ENCODE results near the gene GRHPR.
A peak's percentile ranks its signal among the peaks of the same experiment; 100 is the strongest.

GRHPR gene

DNA sequence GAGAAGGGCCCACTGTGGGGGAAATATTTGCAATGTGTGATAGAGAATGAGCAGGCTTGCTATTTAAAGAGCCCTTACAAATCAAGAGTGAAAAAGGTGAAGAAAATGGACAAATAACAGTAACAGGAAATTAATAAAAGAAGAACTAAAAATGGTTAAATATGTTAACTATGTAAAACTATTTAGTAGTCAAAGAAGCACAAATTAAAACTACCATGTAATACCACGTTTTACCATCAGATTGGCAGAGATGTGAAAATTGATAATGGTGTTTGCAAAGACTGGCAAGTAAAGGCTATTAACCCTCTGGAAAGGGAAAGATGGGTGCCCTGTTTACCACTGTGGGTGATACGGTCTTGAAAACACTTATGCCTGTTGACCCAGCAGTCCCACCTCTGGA, 23.2 kb upstream of the GRHPR start:
- DNase-seq: no peak

DNA sequence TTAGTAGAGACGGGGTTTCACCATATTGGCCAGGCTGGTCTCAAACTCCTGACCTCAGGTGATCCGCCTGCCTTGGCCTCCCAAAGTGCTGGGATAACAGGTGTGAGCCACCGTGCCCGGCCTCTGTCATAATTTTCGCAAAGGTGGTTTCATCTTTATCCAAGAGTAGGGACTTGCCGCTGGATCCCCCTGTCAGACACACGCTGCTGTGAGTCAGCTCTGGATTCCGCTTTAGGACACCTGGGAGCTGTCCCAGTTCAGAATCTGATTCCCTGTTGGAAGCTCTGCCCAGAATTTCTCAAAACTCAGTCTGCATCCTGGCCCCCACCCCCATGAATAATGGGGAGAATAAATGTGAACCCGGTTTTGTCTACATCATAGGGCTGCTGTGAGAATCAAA, 17.9 kb upstream of the GRHPR start:
- DNase-seq: no peak

DNA sequence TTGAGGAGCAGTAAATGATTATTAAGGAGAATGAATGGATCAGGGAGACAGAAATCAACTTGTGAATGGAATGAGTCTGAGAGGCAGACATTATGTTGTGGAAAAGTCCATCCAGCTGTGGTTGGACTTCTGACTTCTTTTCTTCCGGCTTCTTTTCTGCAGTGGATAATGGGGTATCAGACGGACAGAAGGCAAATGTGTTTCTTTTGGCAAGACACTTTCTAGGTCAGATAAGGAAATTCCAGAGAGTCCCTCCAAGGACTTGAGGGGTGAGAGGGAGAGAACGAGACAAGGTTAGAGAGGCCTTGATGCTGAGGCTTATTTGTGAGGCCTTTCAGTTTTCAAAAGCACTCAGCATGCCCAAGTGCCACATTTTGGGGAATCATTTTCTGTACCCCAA, 17.1 kb upstream of the GRHPR start:
- DNase-seq: no peak

DNA sequence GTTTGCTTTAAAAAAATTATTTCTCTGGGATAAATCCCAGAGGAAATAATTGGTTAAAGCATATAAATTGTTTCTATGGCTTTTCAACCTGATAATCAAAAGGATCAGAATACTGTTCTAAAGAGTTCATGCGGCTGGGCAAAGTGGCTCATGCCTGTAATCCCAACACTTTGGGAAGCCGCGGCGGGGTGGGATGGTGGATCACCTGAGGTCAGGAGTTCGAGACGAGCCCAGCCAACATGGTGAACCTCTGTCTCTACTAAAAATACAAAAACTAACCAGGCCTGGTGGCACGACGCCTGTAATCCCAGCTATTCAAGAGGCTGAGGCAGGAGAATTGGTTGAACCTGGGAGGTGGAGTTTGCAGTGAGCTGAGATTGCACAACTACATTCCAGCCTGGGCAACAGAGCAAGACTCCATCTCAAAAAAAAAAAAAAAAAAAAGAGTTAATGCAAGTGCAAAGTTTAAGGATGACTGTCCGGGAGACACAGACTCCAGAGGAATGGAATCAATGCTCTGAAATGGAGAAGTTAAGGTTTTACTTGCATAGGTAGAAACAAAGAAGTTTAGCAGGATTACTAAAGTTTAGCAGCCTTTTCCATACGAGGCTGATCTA, 16.6 kb upstream of the GRHPR start:
- no peak for DNase-seq

DNA sequence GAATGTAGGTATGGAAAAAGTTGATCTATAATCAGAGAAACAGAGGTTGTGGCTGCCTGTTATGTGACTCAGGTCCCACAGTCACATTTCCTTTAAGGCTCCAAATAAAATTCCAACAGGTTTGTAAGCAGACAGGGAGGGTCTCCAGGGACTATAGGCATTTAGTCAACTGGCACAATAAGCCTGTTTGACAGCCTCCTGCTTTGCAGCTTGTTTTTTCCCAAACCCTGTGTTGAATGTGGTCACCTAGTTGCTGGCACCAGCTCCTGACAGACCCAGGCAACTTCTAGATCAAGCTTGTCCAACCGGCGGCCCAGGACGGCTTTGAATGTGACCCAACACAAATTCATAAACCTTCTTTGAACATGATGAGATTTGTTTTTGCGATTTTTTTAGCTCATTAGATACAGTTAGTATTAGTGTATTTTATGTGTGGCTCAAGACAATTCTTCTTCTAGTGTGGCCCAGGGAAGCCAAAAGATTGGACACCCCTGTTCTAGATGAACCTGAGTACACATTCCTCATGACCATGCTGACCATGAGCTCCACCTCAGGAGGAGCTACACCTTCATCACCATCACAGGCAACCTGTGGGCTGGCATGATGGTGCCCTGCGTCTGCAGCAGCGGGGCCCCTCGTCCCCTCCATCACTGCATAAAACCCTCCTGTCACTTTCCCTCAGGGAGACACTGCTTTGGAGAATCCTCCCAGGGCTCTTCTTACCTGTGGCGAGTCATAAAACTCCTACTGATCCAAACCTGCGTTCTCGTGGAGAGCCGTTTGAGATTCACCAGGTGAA, 15.7 kb upstream of the GRHPR start:
- no peak for DNase-seq

DNA sequence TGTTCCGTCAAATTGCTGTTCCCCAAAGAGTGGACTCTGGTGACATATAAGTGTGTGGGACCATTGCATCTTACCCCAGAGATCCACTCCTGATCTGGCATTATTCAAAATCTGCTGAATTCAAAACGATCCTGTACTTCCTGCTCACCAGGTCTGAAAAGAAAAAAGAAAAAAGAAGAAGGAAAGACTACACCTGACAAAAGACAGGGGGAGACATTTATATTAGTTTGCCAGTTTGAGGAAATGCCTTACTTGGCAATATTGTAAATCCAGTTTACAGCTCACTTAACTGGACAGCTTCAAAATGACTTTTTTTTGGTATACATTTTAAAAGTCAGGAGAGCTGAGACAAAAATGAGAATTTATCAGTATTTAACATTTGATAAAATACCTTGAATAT, 15.0 kb upstream of the GRHPR start:
- no peak for DNase-seq

DNA sequence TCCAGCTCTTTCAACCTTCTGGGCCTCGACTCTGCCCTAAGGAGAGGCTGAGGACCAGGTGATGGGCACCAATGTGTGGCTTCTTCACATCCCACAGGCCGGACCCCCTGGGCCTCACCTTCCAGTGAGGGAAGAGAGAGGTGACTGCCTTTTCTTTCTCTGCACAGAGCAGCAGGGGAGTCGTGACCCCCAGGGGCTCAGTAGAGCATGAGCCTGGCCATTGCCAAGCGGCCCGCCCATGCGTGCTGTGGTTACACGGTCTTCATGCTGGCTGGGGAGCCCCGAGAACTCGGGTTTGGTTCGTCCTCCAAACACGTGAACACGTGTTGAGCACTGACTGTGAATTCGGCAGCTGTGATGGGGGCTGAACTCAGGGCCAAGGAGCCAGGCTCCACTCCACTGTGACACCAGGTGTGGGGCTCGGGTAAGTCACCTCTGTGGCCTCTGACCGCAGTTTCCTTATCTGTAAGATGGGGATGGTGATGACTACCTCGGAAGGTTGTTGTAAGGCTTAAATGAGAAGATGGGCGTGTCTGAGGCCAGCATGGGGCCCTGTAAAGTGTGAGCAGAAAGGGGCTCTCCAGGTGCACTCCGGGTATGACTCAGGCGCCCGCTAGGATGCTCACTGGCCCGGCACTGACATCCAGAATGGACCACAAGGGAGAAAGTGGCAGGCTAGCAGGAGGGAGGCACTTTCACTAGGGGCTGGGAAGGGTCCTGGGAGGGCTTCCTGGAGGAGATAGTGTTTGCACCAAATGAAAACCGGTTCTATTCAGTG, 13.4 kb upstream of the GRHPR start:
- DNase-seq: peak; percentile 82

DNA sequence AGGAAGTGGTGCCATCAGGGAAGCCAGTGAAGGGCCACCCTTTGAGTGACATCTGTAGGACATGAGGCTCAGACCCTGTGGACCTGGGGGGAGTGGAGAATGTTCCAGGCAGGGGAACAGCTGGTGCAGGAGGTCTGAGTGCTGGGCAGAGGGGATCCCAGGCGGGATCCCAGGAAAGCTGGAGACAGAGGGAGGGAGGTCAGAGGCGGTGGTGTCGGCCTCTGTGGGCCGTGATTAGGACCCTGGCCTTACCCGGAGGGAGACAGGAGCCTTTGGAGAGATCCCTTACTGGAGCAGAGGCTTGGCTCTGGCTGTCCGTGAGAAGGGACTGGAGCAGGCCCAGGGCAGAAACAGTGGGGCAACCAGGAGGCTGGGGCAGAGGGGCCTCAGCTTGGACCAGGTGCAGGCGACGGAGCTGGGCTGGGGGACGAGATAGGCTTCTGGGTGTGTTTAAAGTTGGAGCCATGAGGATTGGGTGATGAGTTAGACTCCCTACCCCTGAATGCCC, 12.1 kb upstream of the GRHPR start:
- no peak for DNase-seq

DNA sequence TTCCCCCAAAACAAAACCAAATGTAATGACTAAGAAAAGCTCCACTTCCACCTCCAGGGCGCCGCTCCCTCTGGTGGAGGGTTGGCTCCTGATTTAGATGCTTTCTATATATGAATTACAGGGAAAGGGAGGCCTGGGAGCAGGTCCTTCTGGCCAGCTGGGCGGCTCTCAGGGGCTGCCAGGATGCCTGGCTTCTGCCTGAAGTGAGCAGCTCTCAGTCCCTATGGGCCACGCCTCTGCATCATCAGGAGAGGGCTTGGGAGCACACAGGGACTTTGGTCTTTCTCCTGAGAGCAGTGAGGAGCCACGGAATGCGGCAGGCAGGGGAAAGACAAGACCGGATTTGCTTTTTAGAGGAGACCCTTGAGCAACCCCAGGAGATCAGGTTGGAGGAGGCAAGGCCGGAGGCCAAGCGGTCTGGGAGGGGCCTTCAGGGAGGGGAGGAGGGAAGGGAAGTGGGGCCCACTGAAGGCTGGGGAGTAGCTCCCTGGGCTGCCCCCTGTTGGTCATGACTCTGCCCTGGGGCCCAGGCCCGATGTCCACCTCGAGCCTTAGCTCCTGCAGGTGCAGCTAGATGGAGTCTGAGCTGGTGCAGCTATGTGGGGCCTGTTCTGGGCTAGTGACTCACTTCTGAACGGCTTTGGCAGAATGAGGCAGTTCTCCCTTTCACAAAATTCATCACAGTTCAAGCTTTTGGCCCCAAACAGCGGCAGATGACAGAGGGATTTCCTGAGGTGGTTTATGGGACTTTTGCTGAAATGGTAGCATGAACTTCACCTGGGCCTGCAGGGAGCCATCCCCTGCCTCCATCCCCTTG, 11.3 kb upstream of the GRHPR start:
- DNase-seq: peak; percentile 63

DNA sequence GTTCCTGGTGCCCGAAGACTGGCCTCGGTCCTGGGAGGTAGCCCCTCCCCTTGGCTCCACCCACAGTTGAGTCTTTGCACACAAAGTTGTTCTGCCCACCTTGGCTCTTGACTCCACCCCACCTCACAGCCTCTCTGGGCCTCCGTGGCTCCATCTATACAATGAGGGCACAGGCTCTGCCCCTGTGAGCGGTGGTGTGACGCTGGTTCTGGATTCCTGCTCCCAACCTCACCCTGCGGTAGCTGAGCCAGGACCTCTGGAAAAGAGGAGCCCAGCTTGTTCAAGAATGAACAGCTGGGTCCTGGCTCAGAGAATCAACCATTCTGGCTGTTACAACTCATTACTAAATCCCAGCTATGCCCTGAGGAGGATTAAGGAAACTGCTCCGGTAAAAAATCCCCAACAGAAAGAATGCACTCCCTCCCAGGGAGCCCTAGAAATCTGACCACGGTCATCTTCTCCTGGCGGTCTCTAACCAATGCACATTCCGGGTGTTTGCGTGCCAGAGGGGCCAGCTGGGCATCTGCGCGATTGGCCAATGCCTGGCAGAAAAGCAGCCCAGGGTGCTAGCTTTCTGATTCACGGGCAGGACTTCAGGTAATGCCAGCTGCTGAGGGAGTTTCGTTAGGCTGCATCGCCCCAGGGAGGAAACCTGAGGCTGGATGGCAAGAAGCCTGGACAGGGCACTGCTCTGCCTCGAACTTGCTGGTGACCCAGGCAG, 9.9 kb upstream of the GRHPR start:
- no peak for DNase-seq

DNA sequence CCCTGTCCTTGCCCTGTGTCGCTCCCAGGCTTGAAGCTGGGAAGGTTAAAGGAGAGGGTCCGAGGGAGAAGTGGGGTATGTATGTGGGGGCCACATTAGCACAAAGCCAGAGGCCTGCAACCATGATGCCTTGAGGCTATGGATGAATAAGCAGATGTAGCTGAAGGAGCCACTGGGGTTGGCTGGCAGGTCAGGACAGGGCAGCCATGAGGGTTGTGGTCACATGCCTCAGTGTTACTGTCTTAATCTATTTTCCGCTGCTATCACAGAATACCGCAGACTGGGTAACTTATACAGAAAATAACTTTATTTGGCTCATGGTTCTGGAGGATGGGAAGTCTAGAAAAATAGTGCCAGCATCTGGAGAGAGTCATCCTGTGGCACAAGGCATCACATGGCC, 9.2 kb upstream of the GRHPR start:
- DNase-seq: no peak

DNA sequence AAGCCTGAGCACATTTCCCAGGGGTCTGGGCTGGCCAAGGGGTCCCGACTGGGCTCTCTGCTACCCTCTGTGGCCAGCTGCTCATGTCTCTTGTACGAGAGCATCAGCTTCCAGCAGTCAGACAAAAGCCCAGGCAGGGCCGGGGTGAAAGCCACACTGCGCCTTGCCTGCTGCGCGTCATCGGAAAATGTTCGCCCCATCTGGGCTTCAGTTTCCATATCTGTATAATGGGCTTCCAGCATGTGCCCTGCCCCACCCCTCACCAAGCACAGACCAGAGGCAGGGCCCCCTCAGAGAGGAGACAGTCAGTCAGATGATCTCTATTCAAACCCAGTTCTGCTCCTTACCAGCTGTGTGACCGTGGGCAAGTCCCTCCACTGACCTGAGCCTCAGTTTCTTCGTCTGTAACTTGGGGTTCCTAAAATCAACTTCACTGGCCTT, 8.0 kb upstream of the GRHPR start:
- no peak for DNase-seq

DNA sequence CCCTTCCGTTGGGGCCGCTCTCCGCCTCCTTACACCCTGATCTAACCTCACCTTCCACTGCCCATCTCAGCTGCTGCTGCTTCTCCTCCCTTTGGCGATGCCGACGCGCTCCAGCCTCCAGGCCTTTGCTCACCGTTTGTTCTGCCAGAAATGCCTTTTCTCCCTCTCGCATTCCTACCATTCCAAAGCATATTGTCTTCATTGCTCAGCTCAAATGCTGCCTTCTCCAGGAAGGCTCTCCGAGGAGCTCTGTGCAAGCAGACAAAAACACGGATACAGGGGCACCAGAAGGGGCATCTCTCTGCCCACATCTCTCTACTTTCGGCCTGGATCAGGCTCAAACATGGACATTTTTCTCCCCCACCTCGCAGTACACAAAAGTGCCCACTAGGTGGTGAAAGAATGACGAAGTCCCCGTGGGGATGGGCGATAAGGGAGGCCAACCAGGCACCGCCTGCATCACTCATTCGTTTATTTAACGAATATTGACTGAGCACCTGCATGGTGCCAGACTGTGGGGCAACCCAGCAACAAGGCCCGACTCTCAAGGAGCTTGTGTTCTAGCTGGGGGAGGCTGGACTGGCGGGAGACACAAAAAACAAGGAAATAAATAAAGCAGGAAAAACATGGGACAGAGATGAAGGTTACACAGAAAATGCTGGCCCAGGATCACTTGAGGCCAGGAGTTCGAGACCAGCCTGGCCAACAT, 7.3 kb upstream of the GRHPR start:
- peak; percentile 88 for DNase-seq

DNA sequence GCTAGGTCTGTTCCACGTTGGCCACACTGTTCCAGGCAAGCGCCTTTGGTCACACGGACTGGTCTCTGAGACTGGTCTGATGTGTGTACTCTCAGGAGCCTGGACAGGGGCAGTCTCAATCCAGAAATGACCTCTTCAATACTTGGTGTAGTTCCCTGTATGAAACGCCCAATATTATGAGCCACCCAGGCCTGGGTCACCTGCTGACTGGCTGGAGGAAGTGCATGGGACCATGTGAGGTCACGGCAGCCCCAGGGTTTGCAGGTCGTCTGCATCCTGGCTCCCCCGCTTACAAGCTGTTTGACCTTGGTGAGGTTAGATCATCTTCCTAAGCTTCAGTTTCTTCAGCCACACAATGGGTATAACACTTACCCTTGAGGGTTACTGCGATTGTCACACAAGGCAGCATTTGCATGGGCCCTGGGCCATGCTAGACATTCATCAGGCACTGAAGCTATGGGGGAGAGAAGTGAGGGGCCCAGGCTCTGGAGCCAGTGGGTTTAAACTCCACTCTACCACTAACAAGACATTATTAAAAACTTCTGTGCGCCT, 5.2 kb upstream of the GRHPR start:
- no peak for DNase-seq

DNA sequence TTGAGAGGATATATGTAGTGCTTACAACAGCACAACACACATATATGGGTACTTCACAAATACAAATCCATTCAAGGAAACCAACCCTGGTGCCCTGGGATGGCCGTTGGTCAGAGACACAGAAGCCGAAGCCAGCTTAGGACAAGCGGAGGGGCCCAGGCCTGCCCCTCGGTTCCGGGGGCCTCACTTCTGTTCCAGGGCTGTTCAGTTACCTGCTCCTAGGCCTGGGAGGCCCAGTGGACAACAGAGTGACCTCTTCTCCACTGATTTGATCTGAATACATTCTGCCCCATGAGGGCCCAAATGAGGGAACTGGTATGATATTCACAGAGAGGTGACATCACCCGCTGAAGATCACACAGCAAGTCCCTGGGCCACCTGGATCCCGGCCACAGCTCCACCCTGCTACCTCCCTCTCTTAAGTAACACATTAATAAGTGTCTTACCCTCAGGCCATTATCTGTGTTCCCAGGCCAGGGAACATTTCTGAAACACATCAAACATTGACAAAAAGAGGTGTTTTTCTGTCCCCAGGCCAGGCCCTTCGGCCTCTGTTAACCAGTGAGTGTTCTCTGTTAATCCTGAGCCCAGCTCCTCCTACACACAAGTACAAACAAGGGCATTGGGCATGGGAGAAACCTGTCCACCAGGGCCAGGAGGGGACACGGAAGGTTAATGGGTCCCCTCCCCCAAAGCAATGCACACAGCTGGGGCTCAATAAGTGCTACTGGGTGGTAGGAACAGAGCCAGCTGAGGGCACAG, 4.5 kb upstream of the GRHPR start:
- DNase-seq: no peak

DNA sequence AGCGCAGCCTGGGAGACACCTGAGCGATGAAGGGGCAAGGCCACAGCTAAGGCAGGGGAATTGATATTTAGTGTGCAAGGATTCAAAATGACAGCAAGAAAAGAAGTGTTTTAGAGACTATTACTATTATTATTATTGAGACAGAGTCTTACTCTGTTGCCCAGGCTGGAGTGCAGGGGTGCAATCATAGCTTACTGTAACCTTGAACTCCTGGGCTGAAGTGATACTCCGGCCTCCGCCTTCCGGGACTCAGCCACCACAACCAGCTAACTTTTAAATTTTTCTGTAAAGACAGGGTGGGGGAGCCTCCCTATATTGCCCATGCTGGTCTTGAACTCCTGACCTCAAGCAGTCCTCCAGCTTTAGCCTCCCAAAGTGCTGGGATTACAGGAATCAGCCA, 3.3 kb upstream of the GRHPR start:
- DNase-seq: no peak

DNA sequence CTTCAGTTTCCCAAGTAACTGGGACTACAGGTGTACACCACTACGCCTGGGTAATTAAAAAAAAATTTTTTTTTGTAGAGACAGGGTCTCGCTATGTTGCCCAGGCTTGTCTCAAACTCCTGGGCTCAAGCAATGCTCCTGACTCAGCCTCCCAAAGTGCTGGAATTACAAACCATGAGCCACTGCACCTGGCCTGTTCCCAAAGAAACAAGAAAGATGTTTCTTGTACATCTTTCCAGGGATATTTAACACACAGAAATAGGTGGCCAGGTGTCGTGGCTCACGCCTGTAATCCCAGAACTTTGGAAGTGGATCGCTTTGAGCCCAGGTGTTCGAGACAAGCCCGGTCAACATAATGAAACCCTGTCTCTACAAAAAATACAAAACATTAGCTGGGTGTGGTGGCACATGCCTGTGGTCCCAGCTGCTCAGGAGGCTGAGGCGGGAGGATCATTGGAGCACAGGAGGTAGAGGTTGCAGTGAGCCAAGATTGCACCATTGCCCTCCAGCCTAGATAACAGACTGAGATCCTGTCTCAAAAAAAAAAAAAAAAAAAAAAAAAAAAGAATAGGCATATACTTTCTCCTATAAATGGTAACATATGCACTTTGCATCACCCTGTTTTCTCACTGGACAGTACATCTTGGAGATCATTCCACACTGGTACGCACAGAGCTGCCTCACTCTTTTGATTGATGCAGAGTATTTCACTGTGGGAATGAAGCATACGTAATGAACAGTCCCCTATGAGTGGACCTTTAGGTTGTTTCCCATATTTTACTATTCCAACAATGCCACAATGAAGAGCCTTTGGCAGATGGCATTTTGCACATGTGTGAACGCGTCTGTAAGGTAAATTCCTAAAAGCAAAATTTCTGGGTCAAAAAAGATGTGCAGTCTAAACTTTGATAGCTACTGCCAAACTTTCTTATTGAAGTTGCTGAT, 2.0 kb upstream of the GRHPR start:
- DNase-seq: no peak

DNA sequence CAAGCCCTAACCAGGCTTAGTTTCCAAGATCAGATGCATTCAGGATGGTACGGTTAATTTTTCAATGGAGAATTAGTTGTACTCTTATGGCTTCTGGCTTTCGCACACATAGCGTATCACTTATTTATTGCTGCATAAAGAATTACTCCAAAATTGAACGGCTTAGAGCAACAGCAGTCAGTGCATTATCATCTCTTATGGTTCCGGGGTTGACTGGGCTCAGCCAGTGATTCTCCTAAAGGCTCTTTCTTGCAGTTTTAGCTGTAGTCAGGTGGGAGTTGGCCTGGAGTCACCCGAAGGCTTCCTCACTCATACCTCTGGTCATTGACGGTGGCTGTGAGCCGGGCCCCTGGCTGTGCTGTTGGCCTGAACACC, 595 bp upstream of the GRHPR start:
- no peak for DNase-seq

DNA sequence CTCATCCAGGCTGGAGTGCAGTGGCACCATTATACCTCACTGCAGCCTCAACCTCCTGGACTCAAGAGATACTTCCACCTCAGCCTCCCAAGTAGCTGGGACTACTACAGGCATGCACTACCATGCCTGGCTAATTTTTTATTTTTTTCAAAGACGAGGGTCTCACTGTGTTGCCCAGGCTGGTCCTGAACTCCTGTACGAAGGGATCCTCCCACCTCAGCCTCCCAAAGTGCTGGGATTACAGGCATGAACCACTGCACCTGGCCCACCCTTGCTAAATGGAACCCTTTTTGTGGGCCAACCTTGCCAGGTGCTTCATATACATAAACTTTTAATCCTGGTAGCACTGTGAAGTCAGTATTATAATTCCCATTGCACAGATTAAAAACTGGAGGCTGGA, 1.0 kb downstream of the GRHPR start:
- DNase-seq: no peak

Data from activated CD8-positive, alpha-beta memory T cell treated with anti-CD3 and anti-CD28 coated beads, Interleukin-2, amount 50 U/mL, for 48 hours (primary cell).